Activated T-cell treated with anti-CD3 and anti-CD28 coated beads for 48 hours (primary cell): ENCODE results near the gene HBZ.
"Not testable (repeated sequence)": the region's sequence is repeated elsewhere in the genome, so short reads cannot be mapped to it uniquely, and the experiment has no call there.

Experiments
- DNase-seq: peaks from one replicate; pipeline ENCODE4 v3.0.0-alpha.2; 2020; ENCODE audit warnings: low read depth

Gene HBZ

GRCh38 chr16:138049-138417, 14.4 kb upstream of the HBZ start:
- peak; percentile 13 for DNase-seq

DNA sequence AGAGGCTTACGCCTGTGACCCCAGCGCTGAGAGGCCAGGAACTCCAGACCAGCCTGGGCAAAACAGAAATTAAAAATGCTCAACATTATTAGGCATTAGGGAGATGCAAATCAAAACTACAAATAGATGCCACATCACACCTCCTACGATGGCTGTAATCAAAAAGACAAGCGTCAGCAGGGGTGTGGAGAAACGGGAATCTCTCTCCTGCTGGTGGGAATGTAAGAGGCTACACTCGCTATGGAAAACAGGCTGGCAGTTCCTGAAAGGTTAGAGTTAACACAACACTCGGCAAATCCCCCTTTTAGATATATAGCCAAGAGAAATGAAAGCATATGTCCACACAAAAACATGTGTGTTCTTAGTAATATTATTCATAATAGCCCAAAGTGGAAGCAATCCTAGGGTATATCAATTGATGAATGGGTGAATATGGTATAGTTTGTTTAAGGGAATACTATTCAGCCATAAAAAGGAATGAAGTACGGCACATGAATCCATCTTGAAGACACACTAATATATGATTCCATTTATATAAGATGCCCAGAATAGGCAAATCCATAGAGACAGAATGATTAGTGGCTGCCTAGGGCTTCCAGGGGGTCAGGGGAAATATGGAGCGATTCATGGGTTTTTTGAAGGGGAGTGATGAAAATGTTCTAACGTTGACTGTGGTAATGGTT, 12.1 kb upstream of the HBZ start:
- no peak for DNase-seq

DNA sequence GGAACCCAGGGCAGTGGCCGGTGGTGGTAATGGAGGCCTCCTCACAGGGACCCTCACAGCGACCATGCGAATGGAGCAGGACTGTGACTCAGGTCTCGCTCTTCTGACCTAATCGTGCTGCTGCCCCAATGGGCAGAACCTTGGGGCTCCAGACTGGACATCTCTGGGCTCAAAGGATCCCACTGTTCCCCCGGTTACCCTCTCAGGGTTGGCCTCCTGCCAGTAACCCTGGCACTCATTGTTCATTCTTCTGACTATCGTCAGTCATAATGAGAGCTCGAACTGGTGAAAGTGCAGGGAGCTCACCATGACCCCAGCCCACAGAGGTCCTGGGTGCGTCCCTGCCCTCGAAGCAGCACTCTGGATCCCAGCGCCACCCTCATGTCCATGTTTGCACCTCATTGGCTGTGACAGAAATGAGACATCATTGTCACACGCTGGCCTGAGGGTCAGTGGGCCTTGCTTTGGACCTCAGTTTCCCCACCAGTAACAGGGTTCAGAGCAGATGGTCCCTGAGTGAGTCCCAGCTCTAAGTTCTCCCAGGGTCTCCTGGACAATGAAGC, 10.0 kb upstream of the HBZ start:
- no peak for DNase-seq

GRCh38 chr16:143047-143446, 9.4 kb upstream of the HBZ start:
- no peak for DNase-seq

DNA sequence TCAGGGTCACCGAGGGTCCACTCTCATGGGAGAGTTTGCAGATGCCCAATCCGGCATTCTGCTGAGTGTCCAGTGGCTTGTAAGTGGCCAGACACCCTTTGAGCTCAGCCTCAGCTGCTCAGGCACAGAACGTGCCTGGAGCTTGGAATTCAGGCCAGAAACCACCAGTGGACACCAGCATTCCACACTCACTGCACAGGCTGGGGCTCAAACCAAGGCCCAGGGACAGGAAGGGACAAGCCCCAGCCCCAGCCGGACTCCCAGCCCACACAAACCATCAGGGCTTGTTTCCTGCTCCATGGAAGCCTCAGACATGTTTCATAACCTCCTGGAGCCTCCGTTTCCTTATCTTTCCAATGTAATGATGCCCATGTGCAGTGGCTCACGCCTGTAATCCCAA, 9.0 kb upstream of the HBZ start:
- DNase-seq, result no peak

DNA sequence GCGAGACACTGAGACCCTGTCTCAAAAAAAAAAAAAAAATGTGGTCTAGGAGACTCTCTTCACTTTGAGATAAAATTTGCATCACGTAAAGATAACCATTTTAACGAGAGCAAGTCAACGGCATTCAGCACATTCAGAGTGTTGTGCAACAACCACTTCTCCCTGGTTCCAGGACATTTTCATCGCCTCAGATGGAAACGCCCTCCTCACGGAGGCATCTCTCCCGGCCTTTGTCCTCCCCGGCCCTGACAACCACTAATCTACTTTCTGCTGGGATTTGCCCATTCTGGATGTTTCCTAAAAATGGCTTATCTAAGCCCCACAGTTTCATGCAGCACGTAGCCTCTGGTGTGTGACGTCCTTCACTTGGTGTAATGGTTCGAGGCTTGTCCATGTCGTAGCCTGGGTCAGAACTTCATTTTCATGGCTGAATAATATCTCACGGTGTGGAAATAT, 7.6 kb upstream of the HBZ start:
- no peak for DNase-seq

GRCh38 chr16:146646-147045, 5.8 kb upstream of the HBZ start:
- DNase-seq, result no peak

GRCh38 chr16:149024-149660, 3.3 kb upstream of the HBZ start:
- no peak for DNase-seq

GRCh38 chr16:153129-153521, 681 bp downstream of the HBZ start:
- not testable (repeated sequence) for DNase-seq

GRCh38 chr16:153550-154216, 1.2 kb downstream of the HBZ start:
- DNase-seq, result not testable (repeated sequence)

DNA sequence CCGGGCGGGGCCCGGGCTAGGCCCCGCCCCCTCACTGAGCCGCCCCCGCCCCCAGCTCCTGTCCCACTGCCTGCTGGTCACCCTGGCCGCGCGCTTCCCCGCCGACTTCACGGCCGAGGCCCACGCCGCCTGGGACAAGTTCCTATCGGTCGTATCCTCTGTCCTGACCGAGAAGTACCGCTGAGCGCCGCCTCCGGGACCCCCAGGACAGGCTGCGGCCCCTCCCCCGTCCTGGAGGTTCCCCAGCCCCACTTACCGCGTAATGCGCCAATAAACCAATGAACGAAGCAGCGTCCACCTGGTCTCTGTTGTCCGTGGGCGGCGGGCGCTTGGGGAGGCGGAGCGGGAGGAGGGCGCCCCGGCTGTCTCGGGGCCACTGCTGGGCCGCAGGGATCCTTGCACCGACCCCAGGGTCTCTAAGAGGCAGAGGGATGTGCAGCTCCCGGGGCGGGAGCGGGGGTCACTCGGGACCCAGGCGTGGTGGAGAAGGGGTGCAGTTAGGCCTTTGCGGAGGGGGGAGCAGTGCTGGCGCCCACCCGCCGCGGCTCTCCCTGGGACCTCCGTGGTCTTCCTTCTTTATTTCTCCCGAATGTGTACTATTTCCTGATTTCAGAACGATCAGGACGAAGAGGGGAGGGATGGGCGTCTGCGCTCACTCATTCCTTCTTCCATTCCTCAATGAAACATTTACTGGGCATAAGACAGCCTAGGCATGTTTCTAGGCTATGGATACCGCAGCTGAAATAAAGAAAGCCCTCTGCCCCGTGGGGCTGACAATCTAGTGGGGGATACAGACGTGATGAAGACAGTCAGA, 2.0 kb downstream of the HBZ start:
- DNase-seq, result no peak

GRCh38 chr16:155031-155398, 2.6 kb downstream of the HBZ start:
- DNase-seq, result no peak

DNA sequence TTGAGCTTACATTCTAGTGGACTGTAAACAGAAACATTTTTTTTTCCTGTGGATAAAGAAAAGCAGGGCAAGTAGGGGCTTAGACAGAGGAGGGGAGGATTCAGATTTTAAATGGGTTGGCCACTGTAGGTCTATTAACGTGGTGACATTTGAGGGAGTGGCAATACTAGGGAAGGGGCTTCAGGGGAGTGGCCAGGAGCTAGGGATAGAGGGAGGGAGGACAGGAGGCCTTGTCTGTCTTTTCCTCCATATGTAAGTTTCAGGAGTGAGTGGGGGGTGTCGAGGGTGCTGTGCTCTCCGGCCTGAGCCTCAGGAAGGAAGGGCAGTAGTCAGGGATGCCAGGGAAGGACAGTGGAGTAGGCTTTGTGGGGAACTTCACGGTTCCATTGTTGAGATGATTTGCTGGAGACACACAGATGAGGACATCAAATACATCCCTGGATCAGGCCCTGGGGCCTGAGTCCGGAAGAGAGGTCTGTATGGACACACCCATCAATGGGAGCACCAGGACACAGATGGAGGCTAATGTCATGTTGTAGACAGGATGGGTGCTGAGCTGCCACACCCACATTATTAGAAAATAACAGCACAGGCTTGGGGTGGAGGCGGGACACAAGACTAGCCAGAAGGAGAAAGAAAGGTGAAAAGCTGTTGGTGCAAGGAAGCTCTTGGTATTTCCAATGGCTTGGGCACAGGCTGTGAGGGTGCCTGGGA, 6.8 kb downstream of the HBZ start:
- no peak for DNase-seq

GRCh38 chr16:160242-160641, 7.8 kb downstream of the HBZ start:
- DNase-seq, result not testable (repeated sequence)

GRCh38 chr16:160691-161190, 8.3 kb downstream of the HBZ start:
- DNase-seq, result no peak

DNA sequence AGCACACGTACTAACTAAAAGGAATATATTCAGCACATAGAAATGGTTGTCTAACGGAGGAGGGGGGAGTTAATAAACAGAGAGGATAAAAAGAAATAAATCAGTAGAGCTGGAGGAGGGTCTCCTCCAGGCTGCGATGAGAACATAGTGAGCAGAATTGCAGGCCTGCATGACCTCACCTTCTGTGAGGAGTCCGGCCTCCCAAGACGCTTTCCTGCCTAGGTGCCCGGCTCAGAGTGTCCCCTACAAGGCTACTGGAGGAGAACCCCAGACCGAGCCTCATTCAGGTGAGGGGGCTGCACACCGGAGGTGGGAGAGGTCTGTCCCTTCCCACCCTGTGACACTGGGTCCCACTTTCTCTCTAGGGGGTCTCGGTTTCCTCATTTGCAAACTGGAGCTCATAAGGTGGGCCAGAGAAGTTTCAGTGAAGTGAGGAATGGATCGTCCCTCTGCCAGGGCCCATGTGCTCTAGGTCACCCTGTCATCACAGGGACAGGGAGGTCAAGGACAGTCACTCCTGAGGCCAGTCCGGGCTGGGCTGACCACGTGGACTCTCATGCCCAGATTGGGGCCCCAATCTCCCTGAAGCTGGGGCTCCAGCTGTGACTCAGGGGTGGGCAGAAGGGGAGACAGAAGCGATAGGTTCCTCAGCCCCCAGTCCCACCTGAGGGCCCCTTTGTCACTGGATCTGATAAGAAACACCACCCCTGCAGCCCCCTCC, 10.0 kb downstream of the HBZ start:
- DNase-seq, result no peak

- not testable (repeated sequence) for DNase-seq
These were observed 10.7 kb downstream of the HBZ start for GRCh38 chr16:163139-163538.

DNA sequence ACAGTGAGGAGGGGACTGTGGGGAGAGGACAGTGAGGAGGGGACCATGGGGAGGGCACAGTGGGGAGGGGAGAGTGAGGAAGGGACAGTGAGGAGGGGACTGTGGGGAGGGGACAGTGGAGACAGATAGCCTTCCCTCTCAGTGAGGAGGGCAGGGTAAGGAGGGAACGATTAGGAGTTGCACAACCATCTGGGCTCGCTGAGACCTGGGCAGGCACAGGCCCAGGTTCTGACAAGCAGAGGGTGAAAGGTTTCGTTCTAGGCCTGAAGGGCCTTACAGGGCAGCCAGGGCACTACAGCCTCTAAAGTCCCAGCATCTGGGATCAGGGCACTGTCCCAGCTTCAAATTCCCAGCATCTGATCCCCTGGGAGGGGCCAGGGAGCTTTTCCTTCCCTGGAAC, 11.3 kb downstream of the HBZ start:
- not testable (repeated sequence) for DNase-seq

DNA sequence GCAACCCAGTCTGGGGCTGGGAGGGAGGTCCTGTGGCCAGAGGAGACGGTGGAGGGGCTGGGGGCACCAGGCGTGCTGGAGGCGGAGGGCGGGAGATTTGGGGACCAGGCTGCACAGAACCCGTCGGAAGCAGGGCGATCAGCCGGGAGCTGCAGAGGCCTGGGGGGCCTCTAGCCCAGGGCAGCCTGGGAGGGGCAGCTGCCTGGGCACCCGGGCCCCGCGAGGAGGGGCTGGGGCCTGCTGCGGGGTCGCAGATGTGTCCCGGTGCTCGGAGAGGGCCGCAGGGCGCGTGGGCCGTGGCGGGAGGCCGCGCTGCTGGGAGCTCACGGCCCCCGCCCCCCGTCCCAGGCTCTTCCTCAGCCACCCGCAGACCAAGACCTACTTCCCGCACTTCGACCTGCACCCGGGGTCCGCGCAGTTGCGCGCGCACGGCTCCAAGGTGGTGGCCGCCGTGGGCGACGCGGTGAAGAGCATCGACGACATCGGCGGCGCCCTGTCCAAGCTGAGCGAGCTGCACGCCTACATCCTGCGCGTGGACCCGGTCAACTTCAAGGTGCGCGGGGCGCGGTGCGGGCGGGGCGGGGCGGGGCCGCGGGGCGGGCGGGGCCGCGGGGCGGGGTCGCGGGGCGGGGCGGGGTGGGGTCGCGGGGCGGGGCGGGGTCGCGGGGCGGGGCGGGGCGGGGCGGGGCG, 11.8 kb downstream of the HBZ start:
- not testable (repeated sequence) for DNase-seq
